LNCaP clone FGC (cell line): ENCODE results near the gene RPL31.

Experiments used
- DNase-seq: peaks from one replicate; pipeline ENCODE4 v3.0.0-alpha.2; 2011; ENCODE audit warnings: low read depth
- H3K4me3 ChIP-seq: 2 replicates; pipeline ENCODE4 v1.5.1; 2011; ENCODE audit warnings: mild to moderate bottlenecking, low read depth, low read length, control low read depth
- CTCF ChIP-seq: IDR thresholded peaks from 2 replicates; pipeline ENCODE4 v1.5.1; 2012; ENCODE audit warnings: mild to moderate bottlenecking; ENCODE audit not compliant: control insufficient read depth, insufficient read depth; ENCODE audit errors: extremely low read depth

The RPL31 gene

GRCh38 chr2:100972452-100972851, 29.6 kb upstream of the RPL31 start:
- no peak for TF ChIP-seq CTCF
- DNase-seq = no peak
- no peak overlapping the region for H3K4me3 ChIP-seq

GRCh38 chr2:100974712-100975520, 27.2 kb upstream of the RPL31 start:
- H3K4me3 ChIP-seq = no peak overlapping the region
- no peak for DNase-seq
- TF ChIP-seq CTCF = no peak

DNA sequence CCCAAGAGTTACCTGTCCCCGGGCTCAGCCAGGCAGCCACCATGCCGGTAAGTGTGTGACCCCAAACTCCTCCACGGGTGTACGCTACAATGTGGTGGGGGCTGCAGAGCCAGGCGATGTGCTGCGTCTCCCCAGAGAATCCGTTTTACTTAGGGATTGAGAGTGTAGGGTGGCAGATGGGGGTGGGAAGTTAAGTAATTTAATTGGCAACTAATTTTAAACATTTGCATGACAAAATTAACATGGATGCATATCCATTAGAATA, 26.6 kb upstream of the RPL31 start:
- no peak for TF ChIP-seq CTCF
- DNase-seq = no peak
- H3K4me3 ChIP-seq = no peak overlapping the region

GRCh38 chr2:100976061-100976460, 26.0 kb upstream of the RPL31 start:
- no peak for DNase-seq
- no peak overlapping the region for H3K4me3 ChIP-seq
- no peak for TF ChIP-seq CTCF

GRCh38 chr2:100976645-100977391, 25.3 kb upstream of the RPL31 start:
- no peak overlapping the region for H3K4me3 ChIP-seq
- no peak for DNase-seq
- no peak for TF ChIP-seq CTCF

- H3K4me3 ChIP-seq = no peak overlapping the region
- TF ChIP-seq CTCF = no peak
These were observed 24.6 kb upstream of the RPL31 start for GRCh38 chr2:100977511-100977910.

More at GRCh38 chr2:100977511-100977910, 24.6 kb upstream of the RPL31 start:
- DNase-seq = no peak
